Neuronal stem cell (in vitro differentiated cells): ENCODE data around the gene SERPINA1.
A peak's percentile ranks its signal among the peaks of the same experiment; 100 is the strongest.

Source experiments
- DNase-seq: peaks from one replicate; pipeline ENCODE4 v3.0.0-alpha.2; 2013; ENCODE audit warnings: low spot score
- H2AFZ ChIP-seq: one replicate; pipeline ENCODE4 v1.6.1; 2013; ENCODE audit warnings: mild to moderate bottlenecking, low read length, inconsistent platforms
- H2AK5ac ChIP-seq: 2 replicates; pipeline ENCODE4 v1.6.1; 2013; ENCODE audit warnings: low read depth, mild to moderate bottlenecking, inconsistent platforms, low read length, moderate library complexity, mixed read lengths
- H2BK120ac ChIP-seq: 2 replicates; pipeline ENCODE4 v1.6.1; 2013; ENCODE audit warnings: low read depth, mild to moderate bottlenecking, inconsistent platforms, low read length, moderate library complexity, mixed read lengths
- H2BK12ac ChIP-seq: one replicate; pipeline ENCODE4 v1.6.1; 2013; ENCODE audit warnings: low read length, inconsistent platforms
- H2BK15ac ChIP-seq: 2 replicates; pipeline ENCODE4 v1.6.1; 2013; ENCODE audit warnings: mild to moderate bottlenecking, low read length, inconsistent platforms, mixed read lengths
- H2BK5ac ChIP-seq: one replicate; pipeline ENCODE4 v1.6.1; 2013; ENCODE audit warnings: inconsistent platforms, mild to moderate bottlenecking, low read length, moderate library complexity
- H3K14ac ChIP-seq: one replicate; pipeline ENCODE4 v1.6.1; 2013; ENCODE audit warnings: low read length, inconsistent platforms
- H3K18ac ChIP-seq: 2 replicates; pipeline ENCODE4 v1.6.1; 2013; ENCODE audit warnings: low read length, inconsistent platforms
- H3K23ac ChIP-seq: 2 replicates; pipeline ENCODE4 v1.6.1; 2013; ENCODE audit warnings: low read depth, mild to moderate bottlenecking, mixed read lengths, low read length, inconsistent platforms; ENCODE audit not compliant: poor library complexity
- H3K27ac ChIP-seq: replicated peaks from 3 replicates; pipeline ENCODE4 v1.5.1; 2013; ENCODE audit warnings: low read length, inconsistent platforms
- H3K27me3 ChIP-seq, 3 experiments: 2 replicates each; pipeline ENCODE4 v1.6.1; 2013; ENCODE audit warnings: low read length in 3 of 3, mild to moderate bottlenecking in 2 of 3, inconsistent platforms in 1 of 3, low read depth in 1 of 3, mixed read lengths in 1 of 3, moderate library complexity in 1 of 3; ENCODE audit not compliant: control insufficient read depth in 3 of 3, insufficient read depth in 3 of 3
- H3K36me3 ChIP-seq, 2 donors: replicated peaks in 1 of 2; 2 replicates each; pipeline ENCODE4 v1.6.1; 2013; ENCODE audit warnings: low read length in 2 of 2; ENCODE audit not compliant: control insufficient read depth in 2 of 2, insufficient read depth in 2 of 2
- H3K4ac ChIP-seq: 2 replicates; pipeline ENCODE4 v1.6.1; 2013; ENCODE audit warnings: inconsistent platforms, mild to moderate bottlenecking, low read length, moderate library complexity
- H3K4me1 ChIP-seq, 2 donors: 1 replicate in 1 of 2; 2 replicates in 1 of 2; pipeline ENCODE4 v1.6.1; 2013; ENCODE audit warnings: low read length in 2 of 2, low read depth in 1 of 2; ENCODE audit not compliant: control insufficient read depth in 2 of 2, insufficient read depth in 1 of 2
- H3K4me2 ChIP-seq: one replicate; pipeline ENCODE4 v1.6.1; 2013; ENCODE audit warnings: mild to moderate bottlenecking, low read length, inconsistent platforms; ENCODE audit not compliant: insufficient read depth, poor library complexity, severe bottlenecking
- H3K4me3 ChIP-seq, 2 donors: 2 replicates each; pipeline ENCODE4 v1.5.1; 2013; ENCODE audit warnings: low read length in 2 of 2, mild to moderate bottlenecking in 2 of 2, inconsistent platforms in 1 of 2, moderate library complexity in 1 of 2
- H3K79me1 ChIP-seq: one replicate; pipeline ENCODE4 v1.6.1; 2013; ENCODE audit warnings: low read depth, mild to moderate bottlenecking, inconsistent platforms, low read length, moderate library complexity
- H3K9ac ChIP-seq: one replicate; pipeline ENCODE4 v1.6.1; 2013; ENCODE audit warnings: mild to moderate bottlenecking, low read depth, low read length, inconsistent platforms; ENCODE audit not compliant: poor library complexity
- H3K9me3 ChIP-seq, 2 donors: replicated peaks in 1 of 2; 2 replicates each; pipeline versions ENCODE3 to v1.6.1; 2013; ENCODE audit warnings: low read length in 2 of 2, mild to moderate bottlenecking in 2 of 2, inconsistent platforms in 1 of 2, low read depth in 1 of 2, mixed read lengths in 1 of 2, moderate library complexity in 1 of 2; ENCODE audit not compliant: control insufficient read depth in 2 of 2, insufficient read depth in 1 of 2
- H4K8ac ChIP-seq: one replicate; pipeline ENCODE4 v1.6.1; 2013; ENCODE audit warnings: low read depth, mild to moderate bottlenecking, inconsistent platforms, low read length, moderate library complexity
- H4K91ac ChIP-seq: one replicate; pipeline ENCODE4 v1.6.1; 2013; ENCODE audit warnings: low read length, low read depth, mild to moderate bottlenecking, inconsistent platforms; ENCODE audit not compliant: poor library complexity
- WGBS, 2 donors: extraction: QIAGEN DNeasy Blood & Tissue Kit; methylation state at CpG; one replicate each; pipeline ENCODE4 v1.1.7; 2013; ENCODE audit warnings: missing lambda C conversion rate in 2 of 2, mixed read lengths in 1 of 2; ENCODE audit not compliant: insufficient read length in 2 of 2, insufficient replicate concordance in 1 of 2; ENCODE audit errors: extremely low coverage in 2 of 2; 5-methylcytosine and 5-hydroxymethylcytosine counted together

SERPINA1 gene

DNA sequence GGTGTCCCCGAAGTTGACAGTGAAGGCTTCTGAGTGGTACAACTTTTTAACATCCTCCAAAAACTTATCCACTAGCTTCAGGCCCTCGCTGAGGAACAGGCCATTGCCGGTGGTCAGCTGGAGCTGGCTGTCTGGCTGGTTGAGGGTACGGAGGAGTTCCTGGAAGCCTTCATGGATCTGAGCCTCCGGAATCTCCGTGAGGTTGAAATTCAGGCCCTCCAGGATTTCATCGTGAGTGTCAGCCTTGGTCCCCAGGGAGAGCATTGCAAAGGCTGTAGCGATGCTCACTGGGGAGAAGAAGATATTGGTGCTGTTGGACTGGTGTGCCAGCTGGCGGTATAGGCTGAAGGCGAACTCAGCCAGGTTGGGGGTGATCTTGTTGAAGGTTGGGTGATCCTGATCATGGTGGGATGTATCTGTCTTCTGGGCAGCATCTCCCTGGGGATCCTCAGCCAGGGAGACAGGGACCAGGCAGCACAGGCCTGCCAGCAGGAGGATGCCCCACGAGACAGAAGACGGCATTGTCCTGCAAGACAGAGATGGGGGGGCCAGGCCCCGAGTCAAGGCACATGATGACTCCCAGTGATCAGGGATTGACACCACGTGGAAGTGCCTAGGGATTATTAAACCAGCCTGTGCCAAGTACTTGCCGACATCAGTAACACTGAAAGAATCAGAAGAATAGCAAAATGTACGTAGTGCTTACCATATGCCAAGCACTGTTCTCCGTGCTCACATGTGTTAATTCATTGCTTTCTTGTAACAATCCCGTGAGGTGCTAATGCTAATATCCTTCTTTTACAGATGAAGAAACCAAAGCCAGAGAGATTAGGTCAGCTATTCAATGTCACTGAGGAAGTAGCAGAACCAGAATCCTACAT lies 5.4 kb downstream of the SERPINA1 start:
- Histone ChIP-seq H3K27me3 (peaks cover 0 to 5% (median 0%) of the 10 kb centered on the region in 3 experiments), H2BK120ac (no peak overlapping the region), H2BK15ac (no peak overlapping the region), H3K4me2 (no peak overlapping the region), H2BK12ac (no peak overlapping the region), H3K9ac (no peak overlapping the region), H3K27ac (no peak overlapping the region), H3K14ac (no peak overlapping the region), H4K8ac (no peak overlapping the region), H3K18ac (no peak overlapping the region), H3K79me1 (no peaks in the 10 kb centered on the region), H2BK5ac (no peak overlapping the region), H3K36me3 (no peaks in the 10 kb centered on the region), H3K23ac (peak overlapping the region; percentile 8), H3K9me3 (no peaks in the 10 kb centered on the region), H2AK5ac (no peak overlapping the region), H3K4me1 (no peaks in the 10 kb centered on the region), H3K4ac (no peak overlapping the region), H3K4me3 (no peak overlapping the region), H4K91ac (no peak overlapping the region), H2AFZ (no peak overlapping the region)
- no peak for DNase-seq
- WGBS, 2 donors = no CpG with 5 or more reads among the region's 18 CpGs

DNA sequence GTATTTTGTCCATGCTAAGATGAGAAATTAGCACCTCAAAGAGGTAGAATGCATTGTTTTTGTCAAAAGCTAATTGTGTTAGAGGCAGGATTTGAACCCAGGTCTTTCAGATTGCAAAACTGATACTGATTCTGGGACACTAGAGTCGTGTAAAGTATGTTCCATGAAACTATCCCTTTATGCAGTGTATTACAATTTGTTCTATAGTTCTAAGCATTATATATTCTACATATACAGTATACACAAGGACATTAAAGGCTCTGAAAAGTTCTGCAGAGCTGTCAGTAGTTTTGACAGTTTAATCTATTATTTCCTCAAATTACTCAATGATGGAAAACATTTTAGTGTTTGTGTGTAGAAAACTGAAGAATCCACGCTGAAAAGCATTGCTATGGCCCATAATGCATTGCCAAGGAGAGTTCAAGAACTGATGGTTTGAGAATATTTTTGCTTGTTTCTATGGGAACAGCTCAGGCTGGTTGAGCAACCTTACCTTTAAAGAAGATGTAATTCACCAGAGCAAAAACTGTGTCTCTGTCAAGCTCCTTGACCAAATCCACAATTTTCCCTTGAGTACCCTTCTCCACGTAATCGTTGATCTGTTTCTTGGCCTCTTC lies 6.2 kb downstream of the SERPINA1 start:
- no peak overlapping the region for H2BK5ac ChIP-seq
- no peak overlapping the region for H3K9ac ChIP-seq
- no peaks in the 10 kb centered on the region for H3K79me1 ChIP-seq
- no peak overlapping the region for H3K4me3 ChIP-seq
- no peak overlapping the region for H2AFZ ChIP-seq
- H3K4ac ChIP-seq = no peak overlapping the region
- WGBS, 2 donors = no CpG with 5 or more reads among the region's 4 CpGs
- H3K14ac ChIP-seq = no peak overlapping the region
- H2BK120ac ChIP-seq = no peak overlapping the region
- no peaks in the 10 kb centered on the region for H3K36me3 ChIP-seq
- H2BK15ac ChIP-seq = no peak overlapping the region
- DNase-seq = no peak
- H3K9me3 ChIP-seq = no peaks in the 10 kb centered on the region
- no peak overlapping the region for H2BK12ac ChIP-seq
- no peaks in the 10 kb centered on the region for H3K27me3 ChIP-seq
- H3K4me2 ChIP-seq = no peak overlapping the region
- no peaks in the 10 kb centered on the region for H3K4me1 ChIP-seq
- no peak overlapping the region for H3K27ac ChIP-seq
- no peak overlapping the region for H3K18ac ChIP-seq
- H4K8ac ChIP-seq = no peak overlapping the region
- H4K91ac ChIP-seq = no peak overlapping the region
- H3K23ac ChIP-seq = no peak overlapping the region
- no peak overlapping the region for H2AK5ac ChIP-seq

GRCh38 chr14:94381149-94382030 lies 7.0 kb downstream of the SERPINA1 start:
- Histone ChIP-seq H2BK15ac (no peak overlapping the region), H2BK5ac (no peak overlapping the region), H2BK120ac (peak overlapping the region; percentile 29), H3K79me1 (no peaks in the 10 kb centered on the region), H3K23ac (no peak overlapping the region), H2AK5ac (no peak overlapping the region), H3K9ac (no peak overlapping the region), H3K18ac (no peak overlapping the region), H3K27ac (no peak overlapping the region), H2AFZ (no peak overlapping the region), H3K4me1 (no peaks in the 10 kb centered on the region), H3K36me3 (no peaks in the 10 kb centered on the region), H3K4ac (no peak overlapping the region), H4K91ac (no peak overlapping the region), H3K4me3 (no peak overlapping the region), H2BK12ac (no peak overlapping the region), H3K27me3 (no peaks in the 10 kb centered on the region), H3K9me3 (no peaks in the 10 kb centered on the region), H3K4me2 (no peak overlapping the region), H3K14ac (no peak overlapping the region), H4K8ac (no peak overlapping the region)
- no peak for DNase-seq
- WGBS, 2 donors = no CpG with 5 or more reads among the region's 7 CpGs
